Myocyte (in vitro differentiated cells): ENCODE data around the gene MLXIP. TPM values are rescaled to one million over a fixed set of nuclear protein-coding genes. Genes with fewer than 3 reads are reported as not detected.
A peak's percentile ranks its signal among the peaks of the same experiment; 100 is the strongest.

Experiments
- DNase-seq: peaks from one replicate; pipeline ENCODE4 v3.0.0-alpha.2; 2012; ENCODE audit warnings: low read depth
- total RNA-seq: library from RNA; depleted of rRNA; stranded (reverse); fragments of >200 nt; gene quantifications from 2 replicates; pipeline ENCODE4 v1.2.3, GENCODE V29; 2014

MLXIP gene
- total RNA-seq, 1 donor from 2014 or later: 14.6 TPM

- no peak for DNase-seq
Observed at GRCh38 chr12:122123761-122124145, 45.2 kb downstream of the MLXIP start.

- no peak for DNase-seq
Observed at GRCh38 chr12:122124370-122124769, 45.8 kb downstream of the MLXIP start.

- DNase-seq: peak; percentile 93
Observed at GRCh38 chr12:122125452-122126341, 47.1 kb downstream of the MLXIP start.

DNA sequence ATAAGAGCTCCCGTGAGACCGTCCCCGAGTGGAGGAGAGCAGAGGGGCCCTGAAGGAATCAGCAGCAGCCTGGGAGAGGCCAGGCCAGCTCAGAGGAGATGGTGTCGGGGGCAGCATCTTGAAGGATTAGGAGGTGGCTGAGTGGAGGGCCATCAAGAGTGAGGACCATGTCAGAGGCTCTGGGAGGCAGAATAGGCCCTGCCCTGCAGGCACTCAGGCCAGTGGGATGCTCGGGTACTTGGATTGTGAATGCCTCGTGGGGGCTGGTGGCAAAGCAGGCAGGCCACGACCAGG is 47.7 kb downstream of the MLXIP start:
- no peak for DNase-seq

DNA sequence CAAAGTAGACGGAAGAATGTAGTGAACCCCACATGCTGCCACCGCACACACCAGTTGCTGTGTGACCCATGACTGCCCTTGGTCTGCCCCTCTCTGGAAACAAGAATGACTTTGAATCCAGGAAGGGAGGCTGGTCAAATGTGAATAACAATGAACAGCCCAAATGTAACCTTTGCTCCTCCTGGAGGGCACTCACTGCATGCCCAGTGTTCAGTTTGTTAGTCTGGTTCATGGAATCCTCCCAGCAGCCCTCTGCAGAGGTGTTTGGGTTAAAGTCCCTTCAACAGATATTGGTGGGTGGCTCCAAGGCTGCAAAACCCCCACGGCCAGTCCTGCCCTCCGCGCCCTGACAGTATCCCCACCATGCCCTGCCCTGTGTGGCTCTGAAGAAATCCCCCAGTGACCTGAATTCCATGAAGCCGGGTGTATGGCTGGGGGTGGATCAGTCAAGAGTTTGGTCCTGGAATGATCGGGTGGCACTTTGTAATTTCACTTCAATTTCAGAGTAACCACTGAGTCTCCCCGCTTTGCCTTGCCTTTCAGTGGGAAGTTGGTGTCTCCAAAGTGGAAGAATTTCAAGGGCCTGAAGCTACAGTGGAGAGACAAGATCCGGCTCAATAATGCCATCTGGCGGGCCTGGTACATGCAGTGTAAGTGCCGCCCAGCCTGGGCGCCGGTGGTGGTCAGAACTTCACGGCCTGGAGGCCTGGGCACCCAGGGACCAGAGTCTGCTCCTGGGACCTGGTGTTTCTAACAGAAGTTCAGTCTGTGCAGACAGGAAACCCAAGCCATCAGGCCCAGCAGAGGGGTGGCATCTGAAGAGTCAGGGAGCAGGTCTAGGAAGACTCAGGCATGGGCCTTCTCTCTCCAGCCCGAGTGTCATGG is 48.4 kb downstream of the MLXIP start:
- DNase-seq: no peak

- DNase-seq: no peak
Observed at GRCh38 chr12:122127839-122128238, 49.3 kb downstream of the MLXIP start.

GRCh38 chr12:122128481-122128880 is 49.9 kb downstream of the MLXIP start:
- no peak for DNase-seq

GRCh38 chr12:122129131-122129530 is 50.6 kb downstream of the MLXIP start:
- no peak for DNase-seq

GRCh38 chr12:122130150-122130549 is 51.6 kb downstream of the MLXIP start:
- no peak for DNase-seq

DNA sequence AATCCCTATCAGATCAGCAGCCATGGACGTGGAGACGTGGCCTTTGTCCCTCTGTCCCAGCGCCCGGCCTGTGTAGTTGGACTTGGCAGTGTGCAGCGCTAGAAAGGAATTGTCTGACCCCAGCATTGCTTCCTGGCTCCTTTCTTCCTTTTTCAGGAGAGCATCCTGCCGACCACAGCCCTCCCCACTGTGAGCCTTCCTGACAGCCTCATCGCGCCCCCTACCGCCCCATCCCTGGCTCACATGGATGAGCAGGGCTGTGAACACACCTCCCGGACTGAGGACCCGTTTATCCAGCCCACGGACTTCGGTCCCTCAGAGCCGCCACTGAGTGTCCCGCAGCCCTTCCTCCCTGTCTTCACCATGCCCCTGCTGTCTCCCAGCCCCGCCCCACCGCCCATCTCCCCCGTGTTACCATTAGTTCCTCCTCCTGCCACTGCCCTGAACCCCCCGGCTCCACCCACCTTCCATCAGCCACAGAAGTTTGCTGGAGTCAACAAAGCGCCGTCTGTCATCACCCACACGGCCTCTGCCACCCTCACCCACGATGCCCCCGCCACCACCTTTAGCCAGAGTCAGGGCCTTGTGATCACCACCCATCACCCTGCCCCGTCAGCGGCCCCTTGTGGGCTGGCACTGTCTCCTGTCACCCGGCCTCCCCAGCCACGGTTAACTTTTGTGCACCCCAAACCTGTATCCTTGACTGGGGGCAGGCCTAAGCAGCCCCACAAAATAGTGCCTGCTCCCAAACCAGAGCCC is 54.8 kb downstream of the MLXIP start:
- no peak for DNase-seq

DNA sequence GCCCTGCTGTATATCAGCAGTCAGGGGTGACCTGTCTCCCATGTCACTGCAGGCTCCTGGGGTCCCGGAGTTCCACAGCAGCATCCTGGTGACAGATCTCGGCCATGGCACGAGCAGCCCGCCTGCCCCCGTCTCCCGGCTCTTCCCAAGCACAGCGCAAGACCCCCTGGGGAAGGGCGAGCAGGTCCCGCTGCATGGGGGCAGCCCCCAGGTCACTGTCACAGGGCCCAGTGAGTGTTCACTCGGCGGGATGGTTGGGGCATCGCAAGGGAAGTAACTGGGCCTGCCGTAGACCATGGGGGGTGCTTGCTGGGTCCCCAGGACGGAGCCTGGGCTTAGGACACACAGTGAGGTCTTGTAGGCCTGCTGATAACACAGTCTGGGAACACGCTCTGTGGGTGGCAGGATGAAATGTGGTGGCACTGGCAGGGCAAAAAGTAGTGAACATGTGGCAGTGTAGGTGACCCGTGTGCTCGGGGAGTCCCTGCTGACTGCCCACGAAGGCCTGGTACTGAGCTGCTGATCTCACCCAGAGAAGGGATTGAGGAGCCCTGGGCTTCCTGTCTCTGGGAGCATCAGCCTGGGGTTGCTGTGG is 57.0 kb downstream of the MLXIP start:
- DNase-seq: no peak

GRCh38 chr12:122137229-122137628 is 58.7 kb downstream of the MLXIP start:
- no peak for DNase-seq

DNA sequence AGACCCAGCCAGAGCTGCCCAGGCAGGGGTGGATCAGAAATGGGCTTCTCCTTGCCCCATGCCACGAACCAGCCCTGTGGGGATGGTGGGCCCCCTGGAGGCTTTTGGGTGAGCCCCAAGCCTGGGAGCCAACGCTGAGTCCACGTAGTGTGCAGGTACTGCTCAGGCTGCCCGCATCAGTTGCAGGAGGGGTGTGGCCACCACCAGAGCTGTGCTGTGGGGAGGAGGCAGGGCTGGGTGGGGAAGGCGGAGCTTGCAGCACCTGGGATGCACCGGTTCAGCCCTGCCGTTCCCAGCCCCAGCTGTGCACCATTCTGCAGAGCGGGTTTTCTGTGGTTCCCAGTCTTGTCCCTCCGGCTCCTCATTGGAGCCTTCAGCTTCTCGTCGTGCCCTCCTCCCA is 59.1 kb downstream of the MLXIP start:
- no peak for DNase-seq

DNA sequence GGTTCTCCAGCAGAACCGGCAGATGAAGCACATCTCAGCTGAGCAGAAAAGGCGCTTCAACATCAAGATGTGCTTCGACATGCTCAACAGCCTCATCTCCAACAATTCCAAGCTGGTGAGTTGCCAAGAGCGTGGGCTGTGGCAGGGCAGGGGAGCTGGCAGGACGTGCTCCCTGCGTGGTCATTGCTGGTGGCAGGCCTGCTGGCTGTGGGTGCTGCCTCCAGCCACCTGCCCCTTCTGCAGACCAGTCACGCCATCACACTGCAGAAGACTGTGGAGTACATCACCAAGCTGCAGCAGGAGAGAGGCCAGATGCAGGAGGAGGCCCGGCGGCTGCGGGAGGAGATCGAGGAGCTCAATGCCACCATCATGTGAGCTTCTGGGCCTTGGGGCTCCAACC is 59.6 kb downstream of the MLXIP start:
- DNase-seq: peak; percentile 78

DNA sequence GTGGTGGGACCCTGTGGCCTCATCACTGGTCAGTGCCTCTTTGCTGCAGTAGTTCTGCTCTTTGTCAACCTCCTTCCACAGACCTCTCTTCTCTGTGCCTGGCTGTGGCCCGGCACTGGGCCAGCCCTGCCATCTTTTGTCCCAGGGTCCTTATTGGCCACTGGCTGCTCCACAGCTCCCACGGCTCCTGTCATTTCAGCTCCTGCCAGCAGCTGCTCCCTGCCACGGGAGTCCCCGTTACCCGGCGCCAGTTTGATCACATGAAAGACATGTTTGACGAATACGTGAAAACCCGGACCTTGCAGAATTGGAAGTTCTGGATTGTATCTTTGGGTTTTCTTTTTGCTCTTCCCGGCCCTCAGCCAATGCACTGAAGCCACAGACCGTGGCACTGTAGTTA is 60.1 kb downstream of the MLXIP start:
- DNase-seq: no peak

GRCh38 chr12:122139266-122139665 is 60.7 kb downstream of the MLXIP start:
- no peak for DNase-seq

DNA sequence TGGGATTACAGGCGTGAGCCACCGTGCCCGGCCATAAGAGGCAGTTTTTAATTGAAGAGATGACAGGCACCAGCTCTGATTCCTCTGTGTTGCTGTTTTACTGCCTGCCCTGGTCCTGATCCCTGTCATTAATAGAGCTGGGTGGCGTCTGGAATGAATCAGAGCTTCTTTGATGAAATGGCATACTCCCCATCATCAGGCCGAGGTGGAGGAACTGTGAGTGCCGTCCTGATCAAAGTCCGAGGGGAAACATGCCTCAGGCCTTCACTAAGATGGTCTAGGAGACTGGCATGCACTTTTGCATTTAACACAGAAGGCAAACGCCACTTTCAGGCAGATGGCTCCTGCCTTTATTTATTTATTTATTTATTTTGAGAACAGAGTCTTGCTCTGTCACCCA is 61.4 kb downstream of the MLXIP start:
- DNase-seq: no peak

- no peak for DNase-seq
Observed at GRCh38 chr12:122140467-122141257, 62.1 kb downstream of the MLXIP start.

DNA sequence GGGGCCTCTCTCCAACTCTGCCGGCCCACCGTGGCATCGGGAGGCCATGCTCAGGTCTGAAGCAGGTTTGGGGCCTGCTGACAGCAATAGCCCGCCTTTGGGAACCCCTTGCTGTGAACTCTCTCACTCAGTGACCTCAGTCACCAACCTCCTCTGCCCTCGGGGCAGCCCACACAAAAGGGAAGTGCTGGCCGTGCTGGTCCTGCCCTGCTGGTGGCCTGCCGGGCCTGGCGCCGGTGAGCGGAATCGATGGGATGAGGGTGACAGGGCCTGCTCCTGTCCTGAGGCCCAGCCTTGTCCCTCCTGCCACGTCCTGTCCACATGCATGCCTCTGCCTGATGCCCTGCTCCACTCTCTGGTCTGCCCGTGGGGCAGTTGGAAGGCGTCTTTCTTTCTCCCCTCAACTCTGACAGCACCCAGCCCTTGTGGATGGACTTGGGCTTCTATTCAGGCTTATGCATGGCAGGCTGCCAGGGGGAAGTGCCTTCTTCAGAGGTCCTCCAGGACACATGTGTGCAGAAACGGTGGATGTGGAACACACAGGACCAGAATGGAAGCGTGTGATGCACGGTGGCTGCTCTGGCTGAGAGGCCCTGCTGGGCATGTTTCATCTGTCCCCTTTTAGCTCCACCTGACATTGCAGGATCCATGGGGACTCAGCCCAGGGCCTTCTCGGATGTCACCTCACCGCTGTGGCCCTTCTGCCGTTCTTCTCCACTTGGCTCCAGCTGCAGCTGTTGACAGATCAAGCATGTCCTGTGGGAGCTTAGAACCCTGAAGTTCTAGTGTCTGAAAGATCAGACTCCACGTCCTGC is 63.6 kb downstream of the MLXIP start:
- DNase-seq: peak; percentile 69

DNA sequence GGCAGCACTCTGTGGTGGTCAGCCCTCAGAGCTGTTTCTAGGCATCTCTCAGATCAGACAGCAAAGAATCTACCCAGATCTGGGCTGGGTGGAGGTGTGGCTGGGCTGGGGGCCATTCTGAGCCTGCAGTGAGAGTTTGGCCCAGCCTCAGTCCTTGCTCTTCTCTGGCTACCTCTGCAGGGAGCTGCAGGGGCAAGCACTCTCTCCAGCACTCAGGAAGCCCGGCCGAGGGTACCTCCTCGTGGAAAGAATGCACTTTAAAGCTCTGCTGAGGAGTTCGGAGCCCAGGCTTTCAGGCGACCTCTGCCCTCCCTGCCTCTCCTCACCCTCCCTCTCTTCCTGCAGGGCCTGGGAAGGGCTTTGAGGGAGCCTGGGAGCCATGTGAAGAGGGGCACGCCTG is 64.3 kb downstream of the MLXIP start:
- no peak for DNase-seq
